ENCODE measurements around the gene PHKG1. TPM values are rescaled to one million over a fixed set of nuclear protein-coding genes. Genes with fewer than 3 reads are reported as not detected.
A peak's percentile ranks its signal among the peaks of the same experiment; 100 is the strongest.

PHKG1 gene
- total RNA-seq, 1 experiment from 2014 or later: not detected

- DNase-seq (ENCODE audit: low spot score): no peak
- H3K27me3 Mint-ChIP-seq (ENCODE audit: low read depth): no peaks in the 10 kb centered on the region
- H3K4me3 Mint-ChIP-seq: peak overlapping the region; percentile 90
- CTCF ChIA-PET: interaction anchor here (0.5 to 2.3 kb wide), 4 partner anchors 11 to 18 kb away, joined by 3 to 13 read pairs (median 6); partner anchors contain the start of genes CCT6A and PSPH
- peaks cover 55% of the 10 kb centered on the region for H3K36me3 Mint-ChIP-seq
- no peaks in the 10 kb centered on the region for H3K9me3 Mint-ChIP-seq
- H3K27ac Mint-ChIP-seq: peak overlapping the region; percentile 83
- peak; percentile 2; the same call in 1 of the 2 replicates for ATAC-seq
- TF ChIP-seq NFATC4 (CRISPR knock-in tag; IDR thresholded peaks at IDR 0.05): peak; percentile 23; the same call in 1 of the 2 replicates
- TF ChIP-seq NR3C1 (CRISPR knock-in tag; conservative IDR thresholded peaks at IDR 0.05; ENCODE audit: low read depth): no peak
- POLR2A ChIA-PET: interaction anchor here (1.7 to 2.9 kb wide), 2 partner anchors 12 to 30 kb away, joined by 11 to 41 read pairs; partner anchors contain the start of genes CCT6A and PSPH
- peaks cover 16% of the 10 kb centered on the region for H3K4me1 Mint-ChIP-seq
These were observed 29.3 kb downstream of the PHKG1 start for GRCh38 chr7:56063500-56063881.

GRCh38 chr7:56062382-56062781 lies 30.4 kb downstream of the PHKG1 start:
- ATAC-seq (no peak), DNase-seq (ENCODE audit: low spot score) (no peak)
- peak overlapping the region; percentile 70; the same call in 1 of the 2 replicates for H3K27ac Mint-ChIP-seq
- no peaks in the 10 kb centered on the region for H3K27me3 Mint-ChIP-seq (ENCODE audit: low read depth)
- ChIA-PET POLR2A (no interaction called here), CTCF (interaction anchor here (1.0 kb wide), 1 partner anchor 12 kb away, joined by 4 read pairs; no protein-coding TSS in a partner anchor)
- no peaks in the 10 kb centered on the region for H3K9me3 Mint-ChIP-seq
- peaks cover 62% of the 10 kb centered on the region for H3K36me3 Mint-ChIP-seq
- TF ChIP-seq IRF1 (CRISPR knock-in tag; IDR thresholded peaks at IDR 0.05) (no peak), FOXP4 (CRISPR knock-in tag; IDR thresholded peaks at IDR 0.05) (no peak), E2F1 (CRISPR knock-in tag; IDR thresholded peaks at IDR 0.05) (no peak), ZNF232 (CRISPR knock-in tag; IDR thresholded peaks at IDR 0.05) (no peak), PRDM15 (CRISPR knock-in tag; IDR thresholded peaks at IDR 0.05) (no peak), ZNF423 (CRISPR knock-in tag; IDR thresholded peaks at IDR 0.05) (no peak), NR2C2 (CRISPR knock-in tag; IDR thresholded peaks at IDR 0.05) (no peak), ESRRA (CRISPR knock-in tag; IDR thresholded peaks at IDR 0.05; ENCODE audit: borderline replicate concordance) (no peak), NFATC4 (CRISPR knock-in tag; IDR thresholded peaks at IDR 0.05) (no peak), ZNF532 (CRISPR knock-in tag; IDR thresholded peaks at IDR 0.05; ENCODE audit: borderline replicate concordance) (no peak), HMGXB4 (CRISPR knock-in tag; IDR thresholded peaks at IDR 0.05) (no peak), CBFB (CRISPR knock-in tag; IDR thresholded peaks at IDR 0.05; ENCODE audit: low read depth) (no peak), GTF2I (CRISPR knock-in tag; conservative IDR thresholded peaks at IDR 0.05) (no peak), ZNF138 (CRISPR knock-in tag; conservative IDR thresholded peaks at IDR 0.05) (no peak), IRF2 (CRISPR knock-in tag; IDR thresholded peaks at IDR 0.05; ENCODE audit: borderline replicate concordance, low read depth) (no peak), ATF2 (CRISPR knock-in tag; IDR thresholded peaks at IDR 0.05; ENCODE audit: borderline replicate concordance, low read depth) (no peak), RORB (CRISPR knock-in tag; IDR thresholded peaks at IDR 0.05) (no peak)
- no peak overlapping the region for H3K4me3 Mint-ChIP-seq
- peaks cover 16% of the 10 kb centered on the region for H3K4me1 Mint-ChIP-seq

Data from WTC11 (cell line).